ENCODE data around the gene DAB2IP.

- TF ChIP-seq CTCF (IDR thresholded peaks at IDR 0.05) (no peak), EP300 (IDR thresholded peaks at IDR 0.05) (no peak)
Observed at GRCh38 chr9:121760571-121760970, 109.1 kb downstream of the DAB2IP start.
